MM.1S (cell line): ENCODE results near the gene GBX1.

Experiments
- DNase-seq: peaks from one replicate; pipeline ENCODE4 v3.0.0-alpha.2; 2015
- H2AFZ ChIP-seq: fragments of 300-600 bp; sonication (generic); 2 replicates; pipeline ENCODE4 v1.6.0; 2016; ENCODE audit warnings: antibody characterized with exemption, low read length
- H3F3A ChIP-seq: fragments of 300-600 bp; sonication (generic); 2 replicates; pipeline ENCODE4 v1.6.1; 2016; ENCODE audit warnings: mild to moderate bottlenecking, antibody characterized with exemption, low read length, moderate library complexity, mixed read lengths; ENCODE audit not compliant: insufficient read depth
- H3K27ac ChIP-seq: fragments of 300-600 bp; sonication (generic); 2 replicates; pipeline ENCODE4 v1.5.1; 2016; ENCODE audit warnings: mild to moderate bottlenecking, low read length
- H3K27me3 ChIP-seq: fragments of 300-600 bp; sonication (generic); replicated peaks from 2 replicates; pipeline ENCODE4 v1.6.0; 2016; ENCODE audit warnings: low read length; ENCODE audit not compliant: insufficient read depth
- H3K36me3 ChIP-seq: fragments of 300-600 bp; sonication (generic); replicated peaks from 2 replicates; pipeline ENCODE4 v1.6.1; 2016; ENCODE audit warnings: mild to moderate bottlenecking, low read length, mixed read lengths; ENCODE audit not compliant: insufficient read depth
- H3K4me1 ChIP-seq: fragments of 300-600 bp; sonication (generic); 2 replicates; pipeline ENCODE4 v1.6.1; 2016; ENCODE audit warnings: low read length, mixed read lengths
- H3K4me2 ChIP-seq: fragments of 300-600 bp; sonication (generic); 2 replicates; pipeline ENCODE4 v1.6.0; 2016; ENCODE audit warnings: low read depth, low read length
- H3K4me3 ChIP-seq: fragments of 300-600 bp; sonication (generic); 2 replicates; pipeline ENCODE4 v1.5.1; 2016; ENCODE audit warnings: low read length, mixed read lengths
- H3K79me2 ChIP-seq: fragments of 300-600 bp; sonication (generic); 2 replicates; pipeline ENCODE4 v1.6.1; 2016; ENCODE audit warnings: mixed run types, low read length, mixed read lengths
- H3K9ac ChIP-seq: fragments of 300-600 bp; sonication (generic); 2 replicates; pipeline ENCODE4 v1.6.1; 2016; ENCODE audit warnings: low read length, mixed read lengths
- H3K9me2 ChIP-seq: fragments of 300-600 bp; sonication (generic); replicated peaks from 2 replicates; pipeline ENCODE4 v1.6.1; 2016; ENCODE audit warnings: mild to moderate bottlenecking, low read length, mixed read lengths; ENCODE audit not compliant: insufficient read depth
- H3K9me3 ChIP-seq: fragments of 300-600 bp; sonication (generic); replicated peaks from 2 replicates; pipeline ENCODE4 v1.6.1; 2016; ENCODE audit warnings: mild to moderate bottlenecking, low read length, mixed read lengths; ENCODE audit not compliant: insufficient read depth
- H4K20me1 ChIP-seq: fragments of 300-600 bp; sonication (generic); 2 replicates; pipeline ENCODE4 v1.6.1; 2016; ENCODE audit warnings: mild to moderate bottlenecking, low read length, moderate library complexity, mixed read lengths; ENCODE audit not compliant: insufficient read depth
- CTCF ChIP-seq: fragments of 300-600 bp; sonication (generic); IDR thresholded peaks from 2 replicates; pipeline ENCODE4 v1.5.1; 2016; ENCODE audit warnings: antibody characterized with exemption, low read length, mixed read lengths
- EZH2 ChIP-seq: fragments of 300-600 bp; sonication (generic); optimal IDR thresholded peaks from 2 replicates; pipeline ENCODE3; 2017; ENCODE audit warnings: low read depth, mild to moderate bottlenecking, antibody characterized with exemption, low read length, mixed read lengths
- EZH2phosphoT487 ChIP-seq: fragments of 300-600 bp; sonication (generic); IDR thresholded peaks from 2 replicates; pipeline ENCODE4 v1.6.1; 2018; ENCODE audit warnings: antibody characterized with exemption, low read length

The GBX1 gene

GRCh38 chr7:151146761-151147160 is 20.7 kb downstream of the GBX1 start:
- no peak overlapping the region for H2AFZ ChIP-seq
- no peak overlapping the region for H3K27ac ChIP-seq
- TF ChIP-seq EZH2phosphoT487 (no peak), CTCF (no peak), EZH2 (no peak)
- no peaks in the 10 kb centered on the region for H4K20me1 ChIP-seq
- no peaks in the 10 kb centered on the region for H3K4me1 ChIP-seq
- H3K79me2 ChIP-seq: no peaks in the 10 kb centered on the region
- DNase-seq: no peak
- H3K4me3 ChIP-seq: no peak overlapping the region
- no peaks in the 10 kb centered on the region for H3K36me3 ChIP-seq
- H3K9me2 ChIP-seq: no peaks in the 10 kb centered on the region
- no peaks in the 10 kb centered on the region for H3F3A ChIP-seq
- H3K4me2 ChIP-seq: no peak overlapping the region
- H3K27me3 ChIP-seq: no peaks in the 10 kb centered on the region
- H3K9ac ChIP-seq: no peak overlapping the region
- H3K9me3 ChIP-seq: no peaks in the 10 kb centered on the region

DNA sequence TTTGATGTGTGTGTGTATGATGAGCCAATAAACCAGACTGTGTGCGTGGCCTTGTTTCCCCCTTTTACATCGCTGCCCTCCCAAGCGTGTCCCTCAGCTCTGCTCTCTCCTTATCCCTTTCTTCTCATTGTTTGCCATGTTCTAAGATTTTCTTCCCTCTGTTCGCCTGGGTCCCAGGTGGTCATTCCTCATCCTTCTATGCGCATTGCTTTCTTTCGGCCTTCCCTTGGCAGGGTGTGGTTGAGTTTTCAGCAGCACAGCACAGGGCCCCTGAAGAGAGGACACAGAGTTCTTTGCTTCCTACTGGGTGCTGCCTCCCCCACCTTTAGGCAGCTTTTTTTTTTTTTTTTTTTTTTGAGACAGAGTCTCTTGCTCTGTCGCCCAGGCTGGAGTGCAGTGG is 23.1 kb downstream of the GBX1 start:
- no peaks in the 10 kb centered on the region for H4K20me1 ChIP-seq
- no peak for DNase-seq

DNA sequence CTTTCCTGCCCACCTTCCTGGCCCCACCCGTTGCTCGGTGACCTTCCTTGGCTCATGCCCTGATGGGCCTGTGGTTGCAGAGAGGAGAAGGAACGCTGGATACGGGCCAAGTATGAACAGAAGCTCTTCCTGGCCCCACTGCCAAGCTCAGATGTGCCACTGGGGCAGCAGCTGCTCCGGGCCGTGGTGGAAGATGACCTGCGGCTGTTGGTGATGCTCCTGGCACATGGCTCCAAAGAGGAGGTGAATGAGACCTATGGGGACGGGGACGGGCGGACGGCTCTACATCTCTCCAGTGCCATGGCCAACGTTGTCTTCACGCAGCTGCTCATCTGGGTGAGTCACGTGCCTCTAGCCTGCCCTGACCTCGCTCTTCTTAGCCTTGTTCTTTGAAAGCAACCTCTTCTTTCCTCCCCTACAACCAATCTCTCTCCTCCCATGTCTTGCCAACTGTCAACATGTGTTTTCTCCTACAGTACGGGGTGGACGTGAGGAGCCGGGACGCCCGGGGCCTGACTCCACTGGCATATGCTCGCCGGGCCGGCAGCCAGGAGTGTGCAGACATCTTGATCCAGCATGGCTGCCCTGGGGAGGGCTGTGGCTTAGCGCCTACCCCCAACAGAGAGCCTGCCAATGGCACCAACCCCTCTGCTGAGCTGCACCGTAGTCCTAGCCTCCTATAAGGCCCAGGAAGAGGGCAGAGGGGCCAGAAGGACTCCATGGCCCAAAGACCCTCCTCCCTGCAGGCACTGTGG is 24.1 kb downstream of the GBX1 start:
- H2AFZ ChIP-seq: no peak overlapping the region
- TF ChIP-seq EZH2phosphoT487: no peak
- no peak for TF ChIP-seq CTCF
- no peak for TF ChIP-seq EZH2
- DNase-seq: no peak
- no peak overlapping the region for H3K4me3 ChIP-seq
- no peaks in the 10 kb centered on the region for H4K20me1 ChIP-seq
- no peaks in the 10 kb centered on the region for H3K79me2 ChIP-seq
- H3K36me3 ChIP-seq: no peaks in the 10 kb centered on the region
- no peaks in the 10 kb centered on the region for H3F3A ChIP-seq
- no peaks in the 10 kb centered on the region for H3K4me1 ChIP-seq
- no peak overlapping the region for H3K9ac ChIP-seq
- no peaks in the 10 kb centered on the region for H3K9me3 ChIP-seq
- no peaks in the 10 kb centered on the region for H3K9me2 ChIP-seq
- no peaks in the 10 kb centered on the region for H3K27me3 ChIP-seq
- no peak overlapping the region for H3K27ac ChIP-seq
- no peak overlapping the region for H3K4me2 ChIP-seq

More for the DNA sequence above, 23.1 kb downstream of the GBX1 start:
- no peak overlapping the region for H2AFZ ChIP-seq
- no peaks in the 10 kb centered on the region for H3K9me2 ChIP-seq
- H3K4me2 ChIP-seq: no peak overlapping the region
- no peaks in the 10 kb centered on the region for H3K36me3 ChIP-seq
- no peaks in the 10 kb centered on the region for H3K9me3 ChIP-seq
- no peak overlapping the region for H3K27ac ChIP-seq
- no peaks in the 10 kb centered on the region for H3K4me1 ChIP-seq
- H3K9ac ChIP-seq: no peak overlapping the region
- no peaks in the 10 kb centered on the region for H3K27me3 ChIP-seq
- H3F3A ChIP-seq: no peaks in the 10 kb centered on the region
- H3K79me2 ChIP-seq: no peaks in the 10 kb centered on the region
- no peak overlapping the region for H3K4me3 ChIP-seq
- TF ChIP-seq CTCF (no peak), EZH2phosphoT487 (no peak), EZH2 (no peak)
